Endothelial cell of umbilical vein (primary cell): ENCODE results near the gene NAGLU. TPM values are rescaled to one million over a fixed set of nuclear protein-coding genes. Genes with fewer than 3 reads are reported as not detected.

Experiments
- BruUV-seq: library from RNA; stranded (reverse); fragments of 400-500 nt; replicated peaks from 2 replicates; lab custom pipeline; 2021; lab: Mats Ljungman, UMichigan
- CTCF ChIA-PET: fragments of 300-600, 350-600 bp; sonication (Branson Sonifier 250); formaldehyde crosslinking; loops from one replicate; lab custom pipeline; 2021; ENCODE audit warnings: antibody characterized with exemption, inconsistent platforms; lab: Charles Lee
- POLR2A ChIA-PET: fragments of 300-600, 350-600 bp; sonication (Branson Sonifier 250); formaldehyde crosslinking; loops from one replicate; lab custom pipeline; 2021; ENCODE audit warnings: antibody characterized with exemption, inconsistent platforms; lab: Charles Lee
- DNase-seq: peaks from one replicate; pipeline ENCODE4 v3.0.0-alpha.2; 2011; ENCODE audit warnings: low read depth, low spot score
- FAIRE-seq: peaks from 2 replicates; lab custom pipeline; 2011; peaks lifted over from hg19 to GRCh38; lab: Jason Lieb, UNC
- H2AFZ ChIP-seq: 2 replicates; pipeline ENCODE4 v1.6.0; 2012; ENCODE audit warnings: low read depth, low read length, control low read depth, inconsistent platforms
- H3K27ac ChIP-seq: 2 replicates; pipeline ENCODE4 v1.5.1; 2011; ENCODE audit warnings: low read depth, mild to moderate bottlenecking, control low read depth, low read length, moderate library complexity; ENCODE audit not compliant: insufficient read depth
- H3K27me3 ChIP-seq, 2 experiments: 2 replicates each; pipeline versions ENCODE4 v1.6.0 to v1.6.1; 2011; ENCODE audit warnings: low read length in 2 of 2, mixed read lengths in 1 of 2; ENCODE audit not compliant: control insufficient read depth in 2 of 2, insufficient read depth in 2 of 2
- H3K36me3 ChIP-seq, 2 experiments: 2 replicates in 1 of 2; 3 replicates in 1 of 2; pipeline ENCODE4 v1.5.1; 2011; ENCODE audit warnings: low read length in 2 of 2, mild to moderate bottlenecking in 1 of 2, moderate library complexity in 1 of 2; ENCODE audit not compliant: control insufficient read depth in 2 of 2, insufficient read depth in 2 of 2; ENCODE audit errors: extremely low read depth in 1 of 2
- H3K4me1 ChIP-seq: 3 replicates; pipeline ENCODE4 v1.5.1; 2011; ENCODE audit warnings: mild to moderate bottlenecking, low read length; ENCODE audit not compliant: control insufficient read depth, insufficient read depth; ENCODE audit errors: extremely low read depth
- H3K4me2 ChIP-seq: 2 replicates; pipeline ENCODE4 v1.6.1; 2011; ENCODE audit warnings: low read length, control low read depth, mixed read lengths; ENCODE audit not compliant: insufficient read depth
- H3K4me3 ChIP-seq, 3 experiments: fragments of 200-600 bp in 1 of 3; sonication (generic), shearing (Covaris generic) in 1 of 3; replicated peaks in 1 of 3; 2 replicates each; pipeline ENCODE4 v1.5.1; 2011 to 2016; ENCODE audit warnings: control low read depth in 3 of 3, low read length in 3 of 3, mild to moderate bottlenecking in 2 of 3, inconsistent platforms in 1 of 3, low read depth in 1 of 3, moderate library complexity in 1 of 3; ENCODE audit not compliant: insufficient read depth in 1 of 3
- H3K79me2 ChIP-seq: 2 replicates; pipeline ENCODE4 v1.6.0; 2012; ENCODE audit warnings: low read length, inconsistent platforms; ENCODE audit not compliant: control insufficient read depth, insufficient read depth
- H3K9ac ChIP-seq: replicated peaks from 2 replicates; pipeline ENCODE3; 2011; ENCODE audit warnings: low read length, control low read depth; ENCODE audit not compliant: insufficient read depth; ENCODE audit errors: extremely low read depth
- H3K9me1 ChIP-seq: replicated peaks from 3 replicates; pipeline ENCODE4 v1.6.0; 2011; ENCODE audit warnings: mild to moderate bottlenecking, low read length; ENCODE audit not compliant: control insufficient read depth, insufficient read depth; ENCODE audit errors: extremely low read depth
- H3K9me3 ChIP-seq: replicated peaks from 2 replicates; pipeline ENCODE4 v1.5.1; 2012; ENCODE audit warnings: low read length, inconsistent platforms; ENCODE audit not compliant: control insufficient read depth, insufficient read depth
- H4K20me1 ChIP-seq: replicated peaks from 2 replicates; pipeline ENCODE3; 2011; ENCODE audit warnings: mild to moderate bottlenecking, low read length; ENCODE audit not compliant: control insufficient read depth, insufficient read depth; ENCODE audit errors: extremely low read depth
- FOS ChIP-seq: IDR thresholded peaks from 2 replicates; pipeline ENCODE4 v1.6.1; 2011; ENCODE audit warnings: mild to moderate bottlenecking, low read length, moderate library complexity, borderline replicate concordance; ENCODE audit not compliant: insufficient read depth
- GATA2 ChIP-seq: IDR thresholded peaks from 2 replicates; pipeline ENCODE4 v1.7.0; 2011; ENCODE audit warnings: low read depth, mild to moderate bottlenecking, moderate library complexity, mixed read lengths, low read length; ENCODE audit not compliant: insufficient read length, insufficient read depth
- JUN ChIP-seq: IDR thresholded peaks from 2 replicates; pipeline ENCODE4 v1.6.1; 2011; ENCODE audit warnings: borderline replicate concordance, low read depth; ENCODE audit not compliant: insufficient read length, insufficient read depth
- MAX ChIP-seq: IDR thresholded peaks from 2 replicates; pipeline ENCODE4 v1.6.1; 2011; ENCODE audit not compliant: insufficient read depth, insufficient read length
- MYC ChIP-seq: IDR thresholded peaks from one replicate; pipeline ENCODE4 v1.6.1; 2011; ENCODE audit warnings: mild to moderate bottlenecking, low read depth, low read length
- POLR2AphosphoS5 ChIP-seq: IDR thresholded peaks from 2 replicates; pipeline ENCODE4 v1.6.1; 2012; ENCODE audit warnings: low read depth, mild to moderate bottlenecking, control low read depth, low read length, moderate library complexity; ENCODE audit not compliant: insufficient read depth
- dilution Hi-C: fragments of 300-500 bp; cut with MboI; formaldehyde crosslinking; loops from one replicate; pipeline ENCODE4 v1.15.0; 2019; ENCODE audit warnings: low sequenced_read_pairs; ENCODE audit not compliant: extremely low pct_ligation_motif_present
- intact Hi-C: fragments of 100-400 bp; cut with micrococcal nuclease; formaldehyde crosslinking; loops from one replicate; pipeline ENCODE4 v1.10.0; 2022
- polyA plus RNA-seq, 4 experiments: library from polyadenylated mRNA; depleted of rRNA in 3 of 4; stranded (reverse) in 3 of 4; unstranded in 1 of 4; fragments of >200 nt; gene quantifications; 2 replicates each; pipeline versions ENCODE4 v1.2.1 to v1.2.3, GENCODE V29; 2011 to 2012; ENCODE audit warnings: missing spikeins in 1 of 4
- total RNA-seq: library from RNA; stranded (reverse); gene quantifications from 2 replicates; pipeline ENCODE4 v1.2.3, GENCODE V29; 2021

Gene NAGLU
- total and polyA plus RNA-seq, 2 donors (not counting 3 experiments of a cell fraction or from before 2014, with no cell fraction given) = 50.2 to 54.2 TPM

- BruUV-seq = no TSS peak
- Histone ChIP-seq H3K4me3 (no peak overlapping the region), H3K9ac (no peak overlapping the region), H3K9me1 (no peaks in the 10 kb centered on the region), H3K27ac (no peak overlapping the region), H3K4me2 (no peak overlapping the region), H3K36me3 (peaks cover 0 to 3% of the 10 kb centered on the region in 2 experiments), H3K4me1 (peaks cover 17% of the 10 kb centered on the region), H3K79me2 (no peaks in the 10 kb centered on the region), H2AFZ (no peak overlapping the region), H3K9me3 (no peaks in the 10 kb centered on the region), H3K27me3 (no peaks in the 10 kb centered on the region), H4K20me1 (no peaks in the 10 kb centered on the region)
- TF ChIP-seq MAX (no peak), JUN (no peak), FOS (no peak), POLR2AphosphoS5 (no peak)
- dilution Hi-C loops = loop anchor here (25.0 kb wide), 1 partner anchor 175 kb away; no protein-coding TSS in a partner anchor
- intact Hi-C loops = no loop called here
- peak; percentile 48 for DNase-seq
- no peak for FAIRE-seq
- POLR2A ChIA-PET = no interaction called here
- CTCF ChIA-PET = interaction anchor here (0.8 to 4.8 kb wide), 6 partner anchors 15 to 291 kb away, joined by 3 to 27 read pairs (median 3); no protein-coding TSS in a partner anchor
Observed at GRCh38 chr17:42512733-42513251, 23.2 kb upstream of the NAGLU start.

- H3K9ac ChIP-seq = no peak overlapping the region
- intact Hi-C loops (no loop called here), dilution Hi-C loops (loop anchor here (25.0 kb wide), 1 partner anchor 176 kb away; no protein-coding TSS in a partner anchor)
Observed at GRCh38 chr17:42513686-42514085, 22.4 kb upstream of the NAGLU start.

More at GRCh38 chr17:42513686-42514085, 22.4 kb upstream of the NAGLU start:
- Histone ChIP-seq H3K36me3 (peaks cover 0 to 3% of the 10 kb centered on the region in 2 experiments), H2AFZ (no peak overlapping the region), H3K4me2 (no peak overlapping the region), H4K20me1 (no peaks in the 10 kb centered on the region), H3K9me1 (no peaks in the 10 kb centered on the region), H3K27me3 (no peaks in the 10 kb centered on the region), H3K27ac (no peak overlapping the region), H3K79me2 (no peaks in the 10 kb centered on the region), H3K9me3 (no peaks in the 10 kb centered on the region), H3K4me1 (peaks cover 19% of the 10 kb centered on the region), H3K4me3 (no peak overlapping the region)
- POLR2A ChIA-PET = no interaction called here
- no TSS peak for BruUV-seq
- TF ChIP-seq MYC (no peak), FOS (no peak), GATA2 (no peak)
- CTCF ChIA-PET = interaction anchor here (1.0 to 4.8 kb wide), 7 partner anchors 14 to 201 kb away, joined by 3 to 27 read pairs (median 5); no protein-coding TSS in a partner anchor
- DNase-seq = no peak
- FAIRE-seq = no peak
